Gastrocnemius medialis (tissue), 4 donors: Measurements from ENCODE around the gene CDRT4. TPM values are rescaled to one million over a fixed set of nuclear protein-coding genes. Genes with fewer than 3 reads are reported as not detected.

Experiments
- ATAC-seq, 2 donors: fragments of 150-250 bp; one replicate each; pipeline ENCODE4 v1.9.1; 2016
- DNase-seq, 2 donors: peaks; one replicate each; pipeline ENCODE4 v3.0.0-alpha.2; 2019
- H3K27ac ChIP-seq, 4 donors: fragments of 200-600 bp; sonication (generic); 1 replicate in 1 of 4; 2 replicates in 3 of 4; pipeline ENCODE4 v1.5.1; 2016 to 2018; ENCODE audit warnings: mild to moderate bottlenecking in 2 of 4, moderate library complexity in 1 of 4
- H3K27me3 ChIP-seq, 3 donors: fragments of 200-600 bp; sonication (generic) in 2 of 3; 1 replicate in 1 of 3; 2 replicates in 2 of 3; pipeline versions ENCODE4 v1.5.1 to v1.6.0; 2016 to 2019; ENCODE audit warnings: mild to moderate bottlenecking in 1 of 3, moderate library complexity in 1 of 3
- H3K36me3 ChIP-seq, 2 donors: fragments of 200-600 bp; sonication (generic) in 1 of 2; one replicate each; pipeline ENCODE4 v1.5.1; 2017 to 2018
- H3K4me1 ChIP-seq, 2 donors: fragments of 200-600 bp; sonication (generic) in 1 of 2; one replicate each; pipeline ENCODE4 v1.5.1; 2016 to 2017; ENCODE audit warnings: mild to moderate bottlenecking in 2 of 2
- H3K4me3 ChIP-seq, 4 donors: fragments of 200-600 bp; sonication (generic) in 3 of 4; 1 replicate in 1 of 4; 2 replicates in 3 of 4; pipeline ENCODE4 v1.5.1; 2016 to 2019; ENCODE audit warnings: mild to moderate bottlenecking in 2 of 4
- H3K9me3 ChIP-seq, 3 donors: fragments of 200-600 bp; sonication (generic) in 2 of 3; 1 replicate in 1 of 3; 2 replicates in 2 of 3; pipeline ENCODE4 v1.5.1; 2016 to 2019
- CTCF ChIP-seq, 5 experiments: fragments of 450-650 bp in 3 of 5; fragments of 200-600 bp in 2 of 5; sonication (generic) in 2 of 5; IDR thresholded peaks in 4 of 5; conservative IDR thresholded peaks in 1 of 5; 1 replicate in 4 of 5; 2 replicates in 1 of 5; pipeline ENCODE4 v1.5.1; 2016 to 2019; ENCODE audit warnings: antibody characterized with exemption in 5 of 5, mild to moderate bottlenecking in 3 of 5, moderate library complexity in 3 of 5
- POLR2A ChIP-seq, 2 donors: fragments of 450-650 bp; IDR thresholded peaks; one replicate each; pipeline ENCODE4 v1.6.1; 2017; ENCODE audit warnings: antibody characterized with exemption in 2 of 2, mild to moderate bottlenecking in 2 of 2, moderate library complexity in 2 of 2
- in situ Hi-C, 4 donors: fragments of 200-750 bp; cut with MboI; loops; one replicate each; pipeline versions ENCODE4 v1.15.0 to v1.8.0; 2017; ENCODE audit warnings: low sequenced_read_pairs in 4 of 4
- intact Hi-C: fragments of 100-400 bp; cut with DNase I; formaldehyde crosslinking; loops from one replicate; pipeline ENCODE4 v1.15.1; 2023; ENCODE audit warnings: low total_unique reads
- total RNA-seq, 4 donors: library from RNA; depleted of rRNA; stranded (reverse); fragments of >200 nt; gene quantifications; one replicate each; pipeline versions ENCODE4 v1.1.0 to v1.2.3, GENCODE V29; 2016

Gene CDRT4
- total RNA-seq, 4 donors from 2014 or later, result 0.66 to 2.0 (median 1.00) TPM

GRCh38 chr17:15465045-15465701 lies 2.2 kb downstream of the CDRT4 start:
- no peaks in the 10 kb centered on the region for H3K9me3 ChIP-seq
- TF ChIP-seq POLR2A (IDR thresholded peaks at IDR 0.05) (no peak), CTCF (IDR thresholded peaks at IDR 0.05 in 4 of 5, conservative IDR thresholded peaks at IDR 0.05 in 1 of 5) (no peak)

GRCh38 chr17:15464231-15464985 lies 3.0 kb downstream of the CDRT4 start:
- Histone ChIP-seq H3K36me3 (no peaks in the 10 kb centered on the region), H3K4me3 (no peak overlapping the region), H3K27me3 (no peaks in the 10 kb centered on the region), H3K9me3 (no peaks in the 10 kb centered on the region), H3K27ac (peak overlapping the region in 1 of 4 donors; percentile 73), H3K4me1 (peaks cover 14 to 20% of the 10 kb centered on the region in 2 donors)
- ATAC-seq, result peak; percentile 7 to 23
- in situ Hi-C loops (no loop called here), intact Hi-C loops (no loop called here)
- TF ChIP-seq CTCF (IDR thresholded peaks at IDR 0.05 in 4 of 5, conservative IDR thresholded peaks at IDR 0.05 in 1 of 5) (no peak), POLR2A (IDR thresholded peaks at IDR 0.05) (no peak)
- DNase-seq, result no peak

More at GRCh38 chr17:15465045-15465701, 2.2 kb downstream of the CDRT4 start:
- ATAC-seq (no peak), DNase-seq (no peak)
- H3K4me3 ChIP-seq, result no peak overlapping the region
- no peak overlapping the region for H3K27ac ChIP-seq
- no peaks in the 10 kb centered on the region for H3K27me3 ChIP-seq
- H3K4me1 ChIP-seq, result peaks cover 18 to 20% of the 10 kb centered on the region in 2 donors
- no peaks in the 10 kb centered on the region for H3K36me3 ChIP-seq
- in situ Hi-C loops (no loop called here), intact Hi-C loops (no loop called here)

GRCh38 chr17:15462976-15463772 lies 4.2 kb downstream of the CDRT4 start:
- ATAC-seq (peak; percentile 70 to 85), DNase-seq (peak; percentile 35 to 60)
- Histone ChIP-seq H3K4me1 (peaks cover 20 to 24% of the 10 kb centered on the region in 2 donors), H3K9me3 (no peaks in the 10 kb centered on the region), H3K27ac (peak overlapping the region; percentile 22 to 73 (median 58)), H3K4me3 (no peak overlapping the region), H3K27me3 (no peaks in the 10 kb centered on the region), H3K36me3 (no peaks in the 10 kb centered on the region)
- in situ Hi-C loops, result no loop called here
- TF ChIP-seq CTCF (IDR thresholded peaks at IDR 0.05 in 4 of 5, conservative IDR thresholded peaks at IDR 0.05 in 1 of 5), result no peak
- no peak for TF ChIP-seq POLR2A (IDR thresholded peaks at IDR 0.05)
- intact Hi-C loops, result no loop called here

- Histone ChIP-seq H3K36me3 (no peaks in the 10 kb centered on the region), H3K9me3 (no peaks in the 10 kb centered on the region), H3K4me3 (peak overlapping the region in 3 of 4 donors; percentile 10 to 26 (median 10)), H3K27ac (peak overlapping the region; percentile 90 to 92 (median 90)), H3K4me1 (peaks cover 27 to 37% of the 10 kb centered on the region in 2 donors), H3K27me3 (no peaks in the 10 kb centered on the region)
- TF ChIP-seq CTCF (IDR thresholded peaks at IDR 0.05 in 4 of 5, conservative IDR thresholded peaks at IDR 0.05 in 1 of 5) (no peak), POLR2A (IDR thresholded peaks at IDR 0.05) (no peak)
- ATAC-seq, result peak; percentile 22 to 48
- in situ Hi-C loops, result no loop called here
- DNase-seq, result peak; percentile 65 to 67
- intact Hi-C loops, result loop anchor here (1.0 to 2.0 kb wide), 4 partner anchors 26 to 195 kb away; no protein-coding TSS in a partner anchor
Observed at GRCh38 chr17:15457723-15458094, 9.7 kb downstream of the CDRT4 start.
